Upper lobe of left lung (tissue), 4 donors: Measurements from ENCODE around the gene SND1.

Experiments used
- POLR2A ChIP-seq, 4 donors: fragments of 450-650 bp; IDR thresholded peaks; one replicate each; pipeline ENCODE4 v1.5.1; 2016 to 2017; ENCODE audit warnings: antibody characterized with exemption in 4 of 4, mild to moderate bottlenecking in 2 of 4
- POLR2AphosphoS5 ChIP-seq, 2 donors: sonication (generic); formaldehyde crosslinking; IDR thresholded peaks; one replicate each; pipeline ENCODE4 v1.5.1; 2017; ENCODE audit warnings: antibody characterized with exemption in 2 of 2

DNA sequence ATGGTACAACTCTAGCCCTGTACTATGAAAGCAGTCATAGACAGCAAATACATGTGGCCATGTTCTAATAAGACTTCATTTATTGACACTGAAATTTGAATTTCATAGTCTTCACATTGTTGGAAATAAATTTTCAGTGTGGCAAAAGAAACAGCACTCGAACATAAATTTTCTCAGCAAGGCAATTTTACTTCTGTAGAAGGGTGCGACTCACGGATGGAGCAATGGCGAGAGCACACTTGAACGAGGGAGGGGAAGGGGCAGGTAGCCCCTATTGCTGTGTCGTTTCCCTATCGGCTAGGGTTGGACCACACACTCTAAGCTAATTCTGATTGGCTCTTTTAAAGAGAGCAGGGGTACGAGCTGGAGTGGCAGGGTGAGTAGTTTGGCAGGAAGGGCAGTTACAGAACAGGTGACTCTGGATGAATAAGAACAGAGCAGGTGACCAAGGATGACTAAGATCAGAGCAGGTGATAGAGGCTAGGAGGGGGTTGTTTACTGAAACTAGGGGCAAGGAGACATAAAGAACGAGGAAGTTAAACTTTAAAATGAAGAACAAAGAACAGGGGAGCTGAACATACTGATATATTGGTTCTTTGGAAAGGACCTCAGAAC is 327.2 kb downstream of the SND1 start:
- TF ChIP-seq POLR2A (IDR thresholded peaks at IDR 0.05) (no peak), POLR2AphosphoS5 (IDR thresholded peaks at IDR 0.05) (no peak)
